H1 (cell line): ENCODE measurements around the gene LIF. TPM values are rescaled to one million over a fixed set of nuclear protein-coding genes. Genes with fewer than 3 reads are reported as not detected.

ENCODE experiments used
- CTCF ChIA-PET: fragments of 300-600 bp; sonication (Branson Sonifier 250); formaldehyde crosslinking; loops from one replicate; lab custom pipeline; 2021; ENCODE audit not compliant: partially characterized antibody; lab: Charles Lee
- POLR2A ChIA-PET: fragments of 300-600 bp; sonication (Branson Sonifier 250); formaldehyde crosslinking; loops from one replicate; lab custom pipeline; 2021; ENCODE audit warnings: inconsistent platforms; ENCODE audit not compliant: partially characterized antibody; lab: Charles Lee
- DNase-seq, 2 experiments: peaks; one replicate each; pipeline versions ENCODE4 v3.0.0 to v3.0.0-alpha.2; 2010 to 2022; ENCODE audit warnings: low spot score in 2 of 2, low read depth in 1 of 2, mixed read lengths in 1 of 2
- FAIRE-seq: peaks from 2 replicates; lab custom pipeline; 2011; peaks lifted over from hg19 to GRCh38; lab: Jason Lieb, UNC
- H2AFZ ChIP-seq: 2 replicates; pipeline ENCODE4 v1.8.1; 2012; ENCODE audit warnings: low read length, inconsistent platforms
- H2AK5ac ChIP-seq: 2 replicates; pipeline ENCODE4 v1.6.1; 2013; ENCODE audit warnings: low read depth, low read length
- H2BK120ac ChIP-seq: replicated peaks from 2 replicates; pipeline ENCODE3; 2013; ENCODE audit warnings: low read depth, low read length, inconsistent platforms
- H2BK12ac ChIP-seq: 2 replicates; pipeline ENCODE4 v1.6.1; 2013; ENCODE audit warnings: low read depth, low read length
- H2BK15ac ChIP-seq: 2 replicates; pipeline ENCODE4 v1.6.1; 2013; ENCODE audit warnings: low read length
- H2BK20ac ChIP-seq: 2 replicates; pipeline ENCODE4 v1.6.1; 2013; ENCODE audit warnings: low read length
- H2BK5ac ChIP-seq: 2 replicates; pipeline ENCODE4 v1.6.1; 2013; ENCODE audit warnings: low read depth, low read length
- H3K14ac ChIP-seq: 2 replicates; pipeline ENCODE4 v1.6.1; 2013; ENCODE audit warnings: inconsistent platforms; ENCODE audit not compliant: insufficient read length
- H3K18ac ChIP-seq: 2 replicates; pipeline ENCODE4 v1.6.1; 2013; ENCODE audit warnings: low read length; ENCODE audit errors: extremely low read depth
- H3K23ac ChIP-seq: 2 replicates; pipeline ENCODE4 v1.6.1; 2013; ENCODE audit warnings: inconsistent platforms; ENCODE audit not compliant: insufficient read length
- H3K23me2 ChIP-seq: 2 replicates; pipeline ENCODE4 v1.6.1; 2013; ENCODE audit warnings: low read depth, low read length
- H3K27ac ChIP-seq: 2 replicates; pipeline ENCODE4 v1.6.1; 2011; ENCODE audit warnings: low read depth, low read length, inconsistent platforms
- H3K27me3 ChIP-seq, 4 experiments: replicated peaks in 1 of 4; 1 replicate in 1 of 4; 2 replicates in 3 of 4; pipeline versions ENCODE4 v1.6.1 to v1.8.1; 2011 to 2013; ENCODE audit warnings: low read length in 3 of 4, mild to moderate bottlenecking in 3 of 4, inconsistent platforms in 2 of 4, mixed read lengths in 2 of 4, moderate library complexity in 1 of 4; ENCODE audit not compliant: control insufficient read depth in 3 of 4, insufficient read depth in 3 of 4; ENCODE audit errors: extremely low read depth in 1 of 4
- H3K36me3 ChIP-seq, 4 experiments: 2 replicates each; pipeline versions ENCODE4 v1.6.1 to v1.8.1; 2011 to 2013; ENCODE audit warnings: mild to moderate bottlenecking in 4 of 4, low read length in 3 of 4, moderate library complexity in 2 of 4, control low read depth in 1 of 4, inconsistent platforms in 1 of 4; ENCODE audit not compliant: insufficient read depth in 4 of 4, control insufficient read depth in 2 of 4
- H3K4ac ChIP-seq: replicated peaks from 2 replicates; pipeline ENCODE3; 2013; ENCODE audit warnings: low read length, low read depth, mixed read lengths, inconsistent platforms; ENCODE audit not compliant: insufficient read length
- H3K4me1 ChIP-seq, 4 experiments: replicated peaks in 1 of 4; 1 replicate in 1 of 4; 2 replicates in 3 of 4; pipeline versions ENCODE4 v1.6.1 to v1.8.1; 2011 to 2013; ENCODE audit warnings: low read length in 3 of 4, inconsistent platforms in 2 of 4, mixed read lengths in 1 of 4; ENCODE audit not compliant: insufficient read depth in 4 of 4, control insufficient read depth in 3 of 4
- H3K4me2 ChIP-seq, 2 experiments: 2 replicates each; pipeline versions ENCODE4 v1.6.1 to v1.8.1; 2011 to 2013; ENCODE audit warnings: low read depth in 2 of 2, low read length in 2 of 2, control low read depth in 1 of 2, inconsistent platforms in 1 of 2, mild to moderate bottlenecking in 1 of 2; ENCODE audit not compliant: insufficient read depth in 1 of 2
- H3K4me3 ChIP-seq, 4 experiments: fragments of 200-600, 300-600 bp in 1 of 4; sonication (generic), shearing (Covaris generic), sonication (Bioruptor Twin) in 1 of 4; 2 replicates each; pipeline versions ENCODE4 v1.5.1 to v1.8.1; 2011 to 2016; ENCODE audit warnings: low read length in 4 of 4, low read depth in 3 of 4, control low read depth in 2 of 4, inconsistent platforms in 2 of 4, mild to moderate bottlenecking in 2 of 4, mixed read lengths in 1 of 4, moderate library complexity in 1 of 4; ENCODE audit not compliant: insufficient read depth in 2 of 4; ENCODE audit errors: extremely low read depth in 1 of 4
- H3K56ac ChIP-seq: replicated peaks from 2 replicates; pipeline ENCODE3; 2013; ENCODE audit warnings: low read depth, mild to moderate bottlenecking, mixed read lengths, low read length, inconsistent platforms; ENCODE audit not compliant: insufficient read length
- H3K79me1 ChIP-seq: 2 replicates; pipeline ENCODE4 v1.6.1; 2013; ENCODE audit warnings: low read depth, low read length, control low read depth
- H3K79me2 ChIP-seq, 2 experiments: 2 replicates each; pipeline versions ENCODE4 v1.6.1 to v1.8.1; 2012 to 2013; ENCODE audit warnings: low read length in 2 of 2, mild to moderate bottlenecking in 2 of 2, inconsistent platforms in 1 of 2; ENCODE audit not compliant: insufficient read depth in 2 of 2, control insufficient read depth in 1 of 2
- H3K9ac ChIP-seq, 4 experiments: replicated peaks in 1 of 4; 1 replicate in 1 of 4; 2 replicates in 3 of 4; pipeline versions ENCODE4 v1.6.1 to v1.8.1; 2011 to 2013; ENCODE audit warnings: low read depth in 3 of 4, low read length in 3 of 4, control low read depth in 2 of 4, mild to moderate bottlenecking in 2 of 4, moderate library complexity in 2 of 4, inconsistent platforms in 1 of 4; ENCODE audit errors: extremely low read depth in 1 of 4
- H3K9me3 ChIP-seq, 2 experiments: 2 replicates each; pipeline versions ENCODE4 v1.6.1 to v1.8.1; 2012 to 2013; ENCODE audit warnings: mild to moderate bottlenecking in 2 of 2, moderate library complexity in 2 of 2, control low read depth in 1 of 2, inconsistent platforms in 1 of 2, low read depth in 1 of 2, low read length in 1 of 2, mixed read lengths in 1 of 2; ENCODE audit not compliant: insufficient read depth in 2 of 2
- H4K20me1 ChIP-seq, 2 experiments: replicated peaks in 1 of 2; 2 replicates each; pipeline versions ENCODE3 to v1.8.1; 2011 to 2013; ENCODE audit warnings: inconsistent platforms in 2 of 2, low read length in 2 of 2, mild to moderate bottlenecking in 1 of 2; ENCODE audit not compliant: insufficient read depth in 2 of 2, control insufficient read depth in 1 of 2
- H4K5ac ChIP-seq: 2 replicates; pipeline ENCODE4 v1.6.1; 2013; ENCODE audit warnings: low read length, low read depth, mixed read lengths, inconsistent platforms; ENCODE audit not compliant: insufficient read length
- H4K8ac ChIP-seq: 2 replicates; pipeline ENCODE4 v1.8.0; 2013; ENCODE audit warnings: mild to moderate bottlenecking, moderate library complexity, low read length, inconsistent platforms; ENCODE audit not compliant: insufficient read depth; ENCODE audit errors: extremely low read depth
- H4K91ac ChIP-seq: replicated peaks from 2 replicates; pipeline ENCODE3; 2013; ENCODE audit warnings: low read length, mixed read lengths, inconsistent platforms; ENCODE audit not compliant: insufficient read length
- CBX5 ChIP-seq: fragments of 300-800, 300-1000 bp; sonication (generic); IDR thresholded peaks from 2 replicates; pipeline ENCODE4 v1.7.1; 2016; ENCODE audit warnings: antibody characterized with exemption, low read length, low read depth
- CHD2 ChIP-seq: IDR thresholded peaks from 2 replicates; pipeline ENCODE4 v1.6.1; 2012; ENCODE audit warnings: low read length, improper control_type of control experiment
- GTF2F1 ChIP-seq: IDR thresholded peaks from 2 replicates; pipeline ENCODE4 v1.6.1; 2012; ENCODE audit warnings: low read depth, low read length, improper control_type of control experiment, borderline replicate concordance
- KDM5A ChIP-seq: fragments of 200-600 bp; IDR thresholded peaks from 2 replicates; pipeline ENCODE4 v1.7.1; 2012; ENCODE audit warnings: mild to moderate bottlenecking, low read length, inconsistent platforms, mixed read lengths
- MAFK ChIP-seq: IDR thresholded peaks from 2 replicates; pipeline ENCODE4 v1.6.1; 2012; ENCODE audit warnings: low read depth, mild to moderate bottlenecking, improper control_type of control experiment, low read length
- NANOG ChIP-seq: IDR thresholded peaks from 2 replicates; pipeline ENCODE4 v1.6.1; 2011; ENCODE audit warnings: low read length, low read depth, mild to moderate bottlenecking, inconsistent platforms; ENCODE audit not compliant: insufficient read depth, poor library complexity, severe bottlenecking
- POLR2A ChIP-seq, 2 experiments: IDR thresholded peaks; 1 replicate in 1 of 2; 2 replicates in 1 of 2; pipeline ENCODE4 v1.6.1; 2011; ENCODE audit warnings: low read depth in 2 of 2, low read length in 2 of 2, mild to moderate bottlenecking in 2 of 2; ENCODE audit errors: control extremely low read depth in 1 of 2
- SAP30 ChIP-seq: fragments of 300-600 bp; sonication (generic); IDR thresholded peaks from 2 replicates; pipeline ENCODE4 v1.7.1; 2012; ENCODE audit warnings: low read length, moderate library complexity, mild to moderate bottlenecking, inconsistent platforms; ENCODE audit not compliant: insufficient read depth, insufficient replicate concordance
- SIX5 ChIP-seq: IDR thresholded peaks from 2 replicates; pipeline ENCODE4 v1.6.1; 2011; ENCODE audit warnings: mild to moderate bottlenecking, low read depth, low read length
- WGBS, 2 experiments: shearing (Covaris generic) in 1 of 2; methylation state at CpG; one replicate each; pipeline versions ENCODE4 v1.1.6 to v1.1.7; 2013 to 2015; ENCODE audit warnings: low lambda C conversion rate in 2 of 2, mixed read lengths in 2 of 2, inconsistent platforms in 1 of 2, low coverage in 1 of 2, missing lambda C conversion rate in 1 of 2; ENCODE audit not compliant: insufficient replicate concordance in 2 of 2, insufficient coverage in 1 of 2, insufficient read length in 1 of 2; ENCODE audit errors: extremely low coverage in 1 of 2, missing lambda C conversion rate in 1 of 2; 5-methylcytosine and 5-hydroxymethylcytosine counted together
- polyA plus RNA-seq, 7 experiments: library from polyadenylated mRNA; depleted of rRNA in 3 of 7; stranded (reverse) in 5 of 7; unstranded in 2 of 7; fragments of >200 nt in 5 of 7; fragments of 200-250 nt in 2 of 7; gene quantifications; 1 replicate in 5 of 7; 2 replicates in 1 of 7; 4 replicates in 1 of 7; pipeline versions ENCODE4 v1.2.1 to v1.2.3, GENCODE V29; 2011 to 2013; ENCODE audit warnings: missing spikeins in 2 of 7, mixed read lengths in 2 of 7
- total RNA-seq: library from RNA; stranded (reverse); fragmentation: NEBNext Ultra II Directional; extraction: Animal tissue kit (Norgen Biotek cat#: 25700); gene quantifications from 2 replicates; pipeline ENCODE4 v1.2.1, GENCODE V29; 2021
- TF ChIP-seq, protein P1 (sequence below): IDR thresholded peaks from 2 replicates; pipeline ENCODE4 v1.6.1; 2011; ENCODE audit warnings: low read depth, mild to moderate bottlenecking, low read length; ENCODE audit not compliant: insufficient read depth
- TF ChIP-seq, protein P2 (sequence below): IDR thresholded peaks from 2 replicates; pipeline ENCODE4 v1.6.1; 2012; ENCODE audit warnings: low read length, inconsistent platforms

Gene LIF
- total and polyA plus RNA-seq, 2 of the 8 experiments (the other 6 are each of a cell fraction or from before 2014, with no cell fraction given): 3.3 to 3.5 TPM

DNA sequence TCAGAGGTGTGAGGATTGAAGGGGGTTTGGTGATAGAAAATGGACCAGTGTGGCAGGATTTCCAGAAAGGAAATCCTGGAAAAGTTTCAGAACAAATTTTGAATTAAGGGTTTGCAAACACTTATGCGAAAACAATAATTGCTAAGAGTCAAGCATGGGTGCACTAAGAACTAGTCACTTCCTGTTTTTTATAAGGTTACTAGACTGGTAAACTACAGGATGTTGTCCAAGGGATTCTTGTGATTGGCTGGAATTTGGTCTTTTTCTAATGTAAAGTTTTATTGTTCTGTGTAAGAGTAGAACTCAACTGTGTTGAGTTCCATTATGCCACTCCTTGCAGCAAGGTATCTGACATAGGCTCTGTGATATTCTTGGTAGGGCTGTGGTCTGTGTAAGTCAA, 54.1 kb downstream of the LIF start:
- H3K23ac ChIP-seq: no peak overlapping the region
- H2BK15ac ChIP-seq: no peak overlapping the region
- no peaks in the 10 kb centered on the region for H3K79me2 ChIP-seq
- no peak overlapping the region for H3K4me3 ChIP-seq
- no peak overlapping the region for H3K4me2 ChIP-seq
- H3K27me3 ChIP-seq: no peaks in the 10 kb centered on the region; a peak in 1 of 7 replicates
- H4K20me1 ChIP-seq: no peaks in the 10 kb centered on the region
- TF ChIP-seq KDM5A (no peak), CHD2 (no peak), POLR2A (IDR thresholded peaks at IDR 0.05; ENCODE audit: control extremely low read depth in 1 of 2, low read depth in 2 of 2, low read length in 2 of 2) (no peak), SIX5 (no peak), SAP30 (no peak), NANOG (no peak), MAFK (no peak), GTF2F1 (no peak), CBX5 (no peak)
- TF ChIP-seq, protein P1, sequence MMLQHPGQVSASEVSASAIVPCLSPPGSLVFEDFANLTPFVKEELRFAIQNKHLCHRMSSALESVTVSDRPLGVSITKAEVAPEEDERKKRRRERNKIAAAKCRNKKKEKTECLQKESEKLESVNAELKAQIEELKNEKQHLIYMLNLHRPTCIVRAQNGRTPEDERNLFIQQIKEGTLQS: no peak
- TF ChIP-seq, protein P2, sequence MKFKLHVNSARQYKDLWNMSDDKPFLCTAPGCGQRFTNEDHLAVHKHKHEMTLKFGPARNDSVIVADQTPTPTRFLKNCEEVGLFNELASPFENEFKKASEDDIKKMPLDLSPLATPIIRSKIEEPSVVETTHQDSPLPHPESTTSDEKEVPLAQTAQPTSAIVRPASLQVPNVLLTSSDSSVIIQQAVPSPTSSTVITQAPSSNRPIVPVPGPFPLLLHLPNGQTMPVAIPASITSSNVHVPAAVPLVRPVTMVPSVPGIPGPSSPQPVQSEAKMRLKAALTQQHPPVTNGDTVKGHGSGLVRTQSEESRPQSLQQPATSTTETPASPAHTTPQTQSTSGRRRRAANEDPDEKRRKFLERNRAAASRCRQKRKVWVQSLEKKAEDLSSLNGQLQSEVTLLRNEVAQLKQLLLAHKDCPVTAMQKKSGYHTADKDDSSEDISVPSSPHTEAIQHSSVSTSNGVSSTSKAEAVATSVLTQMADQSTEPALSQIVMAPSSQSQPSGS: no peak
- H3K23me2 ChIP-seq: no peaks in the 10 kb centered on the region
- no peak overlapping the region for H3K27ac ChIP-seq
- H3K56ac ChIP-seq: no peak overlapping the region
- no peak overlapping the region for H4K5ac ChIP-seq
- H3K4me1 ChIP-seq: peaks cover 6 to 20% (median 11%) of the 10 kb centered on the region in 4 experiments; a peak in 6 of 7 replicates
- no peak overlapping the region for H3K4ac ChIP-seq
- no peak overlapping the region for H2AFZ ChIP-seq
- no peak overlapping the region for H4K91ac ChIP-seq
- no peak for FAIRE-seq
- H2AK5ac ChIP-seq: no peak overlapping the region
- no peaks in the 10 kb centered on the region for H3K36me3 ChIP-seq
- no peak for DNase-seq
- no peak overlapping the region for H3K9ac ChIP-seq
- WGBS, 2 experiments: 86% methylated on average over 1 of the region's 1 CpG; no CpG with 5 or more reads in 1 of the 2 experiments
- H3K9me3 ChIP-seq: no peaks in the 10 kb centered on the region
- no peak overlapping the region for H3K14ac ChIP-seq
- H2BK5ac ChIP-seq: no peak overlapping the region
- ChIA-PET POLR2A (no interaction called here), CTCF (no interaction called here)
- no peak overlapping the region for H2BK12ac ChIP-seq
- H2BK20ac ChIP-seq: peak overlapping the region; percentile 63; the same call in 1 of the 2 replicates
- H3K18ac ChIP-seq: no peak overlapping the region
- H4K8ac ChIP-seq: no peak overlapping the region
- no peaks in the 10 kb centered on the region for H3K79me1 ChIP-seq
- H2BK120ac ChIP-seq: no peak overlapping the region
